Nephron progenitor cell (in vitro differentiated cells): ENCODE data around the gene MCFD2.

Experiments used
- DNase-seq: peaks from one replicate; pipeline ENCODE4 v3.0.0; 2021
- H3K27ac Mint-ChIP-seq: 2 replicates; pipeline ENCODE4 v1.8.0; 2021; ENCODE audit warnings: mild to moderate bottlenecking, moderate library complexity, mixed read lengths
- H3K27me3 Mint-ChIP-seq: 2 replicates; pipeline ENCODE4 v1.8.0; 2021; ENCODE audit warnings: mild to moderate bottlenecking, low read depth, mixed read lengths; ENCODE audit not compliant: poor library complexity
- H3K36me3 Mint-ChIP-seq: 2 replicates; pipeline ENCODE4 v1.8.0; 2021; ENCODE audit warnings: low read depth, mixed read lengths
- H3K4me1 Mint-ChIP-seq: 2 replicates; pipeline ENCODE4 v1.8.0; 2021; ENCODE audit warnings: mixed read lengths
- H3K4me3 Mint-ChIP-seq: 2 replicates; pipeline ENCODE4 v1.8.0; 2021; ENCODE audit warnings: mild to moderate bottlenecking, moderate library complexity, mixed read lengths
- H3K9me3 Mint-ChIP-seq: 2 replicates; pipeline ENCODE4 v1.8.0; 2021; ENCODE audit warnings: mild to moderate bottlenecking, moderate library complexity, mixed read lengths
- CTCF ChIP-seq: fragments of 200-600 bp; sonication (generic); IDR thresholded peaks from 2 replicates; pipeline ENCODE4 v1.5.0; 2021; ENCODE audit warnings: antibody characterized with exemption

The MCFD2 gene

GRCh38 chr2:46862514-46862913 lies 53.1 kb downstream of the MCFD2 start:
- Mint-ChIP-seq H3K9me3 (peaks cover 26% of the 10 kb centered on the region), H3K4me3 (no peak overlapping the region), H3K27ac (no peak overlapping the region), H3K27me3 (peaks cover 26% of the 10 kb centered on the region), H3K36me3 (no peaks in the 10 kb centered on the region), H3K4me1 (peaks cover 18% of the 10 kb centered on the region)
- no peak for DNase-seq
- no peak for TF ChIP-seq CTCF

- TF ChIP-seq CTCF: no peak
- no peak for DNase-seq
- Mint-ChIP-seq H3K4me1 (peaks cover 18% of the 10 kb centered on the region), H3K9me3 (peaks cover 26% of the 10 kb centered on the region), H3K27me3 (peaks cover 26% of the 10 kb centered on the region), H3K36me3 (no peaks in the 10 kb centered on the region), H3K27ac (no peak overlapping the region), H3K4me3 (no peak overlapping the region)
These were observed 53.7 kb downstream of the MCFD2 start for GRCh38 chr2:46861916-46862315.

- Mint-ChIP-seq H3K4me1 (peaks cover 9% of the 10 kb centered on the region), H3K27ac (no peak overlapping the region), H3K9me3 (peaks cover 11% of the 10 kb centered on the region), H3K27me3 (peaks cover 31% of the 10 kb centered on the region), H3K36me3 (no peaks in the 10 kb centered on the region), H3K4me3 (no peak overlapping the region)
- DNase-seq: no peak
- no peak for TF ChIP-seq CTCF
These were observed 56.1 kb downstream of the MCFD2 start for GRCh38 chr2:46859482-46859881.

GRCh38 chr2:46858702-46859090 lies 56.9 kb downstream of the MCFD2 start:
- Mint-ChIP-seq H3K27me3 (peaks cover 25% of the 10 kb centered on the region), H3K9me3 (peaks cover 7% of the 10 kb centered on the region), H3K4me3 (no peak overlapping the region), H3K4me1 (peaks cover 4% of the 10 kb centered on the region), H3K27ac (no peak overlapping the region), H3K36me3 (no peaks in the 10 kb centered on the region)
- no peak for TF ChIP-seq CTCF
- DNase-seq: no peak

GRCh38 chr2:46857871-46858701 lies 57.5 kb downstream of the MCFD2 start:
- Mint-ChIP-seq H3K27me3 (peaks cover 24% of the 10 kb centered on the region), H3K4me3 (no peak overlapping the region), H3K36me3 (no peaks in the 10 kb centered on the region), H3K27ac (no peak overlapping the region), H3K9me3 (peaks cover 10% of the 10 kb centered on the region), H3K4me1 (no peaks in the 10 kb centered on the region)
- DNase-seq: no peak
- no peak for TF ChIP-seq CTCF

GRCh38 chr2:46856336-46856735 lies 59.3 kb downstream of the MCFD2 start:
- Mint-ChIP-seq H3K36me3 (no peaks in the 10 kb centered on the region), H3K9me3 (peaks cover 13% of the 10 kb centered on the region), H3K4me1 (no peaks in the 10 kb centered on the region), H3K4me3 (no peak overlapping the region), H3K27me3 (peaks cover 16% of the 10 kb centered on the region), H3K27ac (no peak overlapping the region)
- no peak for DNase-seq
- no peak for TF ChIP-seq CTCF
